DMS 273 (cell line): Measurements from ENCODE around the gene OCSTAMP.

Experiments
- DNase-seq: peaks from one replicate; lab custom pipeline; 2025; ENCODE audit not compliant: unreplicated experiment; lab: John Stamatoyannopoulos, UW

OCSTAMP gene

DNA sequence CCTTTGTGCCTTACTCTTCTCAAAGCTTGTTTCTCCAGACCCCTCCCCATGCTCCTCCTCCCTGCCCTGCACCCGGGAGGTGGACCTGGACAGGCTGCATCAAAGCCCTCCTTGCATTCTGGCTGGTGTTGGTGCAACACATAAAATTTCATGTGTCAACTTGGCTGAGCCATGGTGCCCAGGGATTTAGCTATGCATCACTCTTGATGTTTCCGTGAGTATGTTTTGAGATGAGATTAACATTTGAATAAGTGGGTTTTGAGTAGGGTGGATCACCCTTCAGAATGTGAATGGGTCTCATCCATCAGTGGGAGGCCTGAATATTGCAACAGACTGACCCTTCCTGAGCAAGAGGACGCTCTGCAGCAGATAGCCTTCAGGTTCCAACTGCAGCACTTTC lies 4.4 kb upstream of the OCSTAMP start:
- DNase-seq = no peak

DNA sequence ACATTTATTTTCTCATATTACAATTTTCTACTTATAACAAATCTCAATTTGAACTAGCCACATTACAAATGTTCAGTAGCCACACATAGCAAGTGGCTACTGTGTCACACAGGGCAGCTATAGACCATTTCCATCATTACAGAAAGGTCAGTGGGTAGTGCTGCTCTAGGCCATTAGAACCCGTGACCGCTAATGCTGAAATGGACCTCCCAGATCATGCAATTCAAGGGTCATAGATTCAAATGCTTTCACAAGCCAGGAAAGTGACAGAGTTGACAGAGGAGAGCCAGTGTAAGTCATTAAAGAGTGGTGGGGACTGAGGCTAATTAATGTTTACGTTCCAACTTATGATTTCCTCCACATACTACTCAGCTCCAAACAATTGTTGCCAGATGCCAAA lies 3.5 kb upstream of the OCSTAMP start:
- no peak for DNase-seq

DNA sequence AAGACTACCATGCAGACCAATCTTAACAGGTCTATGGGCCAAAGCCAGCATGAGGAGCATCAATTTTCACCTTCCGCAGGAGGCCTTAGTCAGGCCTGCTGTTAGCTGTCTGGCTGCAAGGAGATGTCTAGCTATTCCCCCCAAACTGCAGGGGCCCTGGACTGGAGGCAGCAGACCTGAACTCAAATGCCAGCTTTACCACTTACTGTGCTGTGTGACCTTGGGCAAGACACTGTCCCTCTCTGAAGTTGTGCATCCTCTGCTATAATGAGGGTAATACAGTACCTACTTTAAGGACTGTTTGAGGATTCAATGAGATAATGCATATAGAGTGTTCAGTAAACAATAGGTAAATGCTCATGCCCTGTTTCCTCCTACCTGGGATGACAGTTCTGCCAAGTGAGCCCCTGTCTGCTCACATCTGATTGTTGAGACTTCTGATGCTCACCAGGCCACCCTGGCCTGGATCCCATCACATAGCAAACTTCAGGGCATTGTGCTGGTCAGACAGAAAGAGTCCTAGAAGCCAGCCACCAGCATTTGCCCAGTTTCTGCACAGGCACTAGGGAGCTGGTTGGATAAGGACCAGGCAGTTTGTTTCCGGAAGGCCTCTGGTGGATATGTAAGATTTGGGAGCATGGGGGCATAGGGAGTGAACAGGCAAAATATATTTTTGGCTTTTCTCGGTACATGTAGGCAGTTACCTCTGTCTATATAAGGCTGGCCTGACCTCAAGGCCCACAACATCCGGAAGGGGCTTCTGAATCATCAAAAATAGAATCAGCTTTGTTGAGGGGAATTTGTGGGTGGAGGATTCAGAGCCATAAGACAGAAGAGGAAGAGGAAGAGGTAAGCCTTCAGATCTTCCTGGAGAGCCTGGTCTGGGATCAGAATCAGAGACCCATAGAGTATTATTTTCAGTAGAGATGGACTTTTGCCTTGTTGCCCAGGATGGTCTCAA lies 2.3 kb upstream of the OCSTAMP start:
- DNase-seq = no peak

DNA sequence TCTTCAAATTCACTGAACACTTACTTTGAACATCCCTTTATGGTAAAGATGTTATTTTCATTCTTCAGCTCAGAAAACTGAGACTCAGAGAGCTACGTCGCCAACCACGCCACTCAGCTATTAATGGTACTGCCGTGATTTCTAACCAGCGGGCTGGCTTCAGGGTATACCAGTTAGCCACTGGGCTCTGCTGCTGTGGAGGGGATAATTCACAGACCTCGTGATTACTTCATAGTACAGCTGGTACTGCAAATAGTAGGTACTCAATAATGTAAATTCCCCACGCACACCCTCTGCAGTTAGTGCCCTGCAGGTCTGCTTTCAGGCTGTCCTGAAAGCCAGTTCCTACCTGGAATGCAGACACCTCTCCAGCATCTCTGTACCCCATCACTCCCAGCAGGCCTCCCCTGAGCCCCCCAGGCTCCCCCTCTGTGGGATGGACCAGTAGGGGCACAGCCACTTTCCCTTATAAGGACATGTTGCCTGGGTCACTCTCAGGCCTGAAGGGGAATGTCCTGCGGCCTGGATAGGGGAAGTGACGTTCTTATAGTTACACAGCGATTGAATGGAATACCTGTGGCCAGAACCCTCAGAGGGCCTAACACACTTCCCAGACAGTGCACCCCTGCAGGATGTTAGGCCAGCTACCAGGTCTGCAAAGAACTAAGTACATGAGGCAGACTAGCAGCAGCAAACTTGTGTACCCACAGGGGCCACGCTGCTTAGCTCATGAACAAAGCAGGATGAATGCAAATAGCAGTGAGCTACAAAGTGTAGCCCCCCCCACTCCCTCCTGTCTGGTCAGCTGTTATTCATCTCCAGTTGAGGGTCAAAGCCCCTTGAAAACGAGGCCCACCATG lies 1.3 kb upstream of the OCSTAMP start:
- no peak for DNase-seq

DNA sequence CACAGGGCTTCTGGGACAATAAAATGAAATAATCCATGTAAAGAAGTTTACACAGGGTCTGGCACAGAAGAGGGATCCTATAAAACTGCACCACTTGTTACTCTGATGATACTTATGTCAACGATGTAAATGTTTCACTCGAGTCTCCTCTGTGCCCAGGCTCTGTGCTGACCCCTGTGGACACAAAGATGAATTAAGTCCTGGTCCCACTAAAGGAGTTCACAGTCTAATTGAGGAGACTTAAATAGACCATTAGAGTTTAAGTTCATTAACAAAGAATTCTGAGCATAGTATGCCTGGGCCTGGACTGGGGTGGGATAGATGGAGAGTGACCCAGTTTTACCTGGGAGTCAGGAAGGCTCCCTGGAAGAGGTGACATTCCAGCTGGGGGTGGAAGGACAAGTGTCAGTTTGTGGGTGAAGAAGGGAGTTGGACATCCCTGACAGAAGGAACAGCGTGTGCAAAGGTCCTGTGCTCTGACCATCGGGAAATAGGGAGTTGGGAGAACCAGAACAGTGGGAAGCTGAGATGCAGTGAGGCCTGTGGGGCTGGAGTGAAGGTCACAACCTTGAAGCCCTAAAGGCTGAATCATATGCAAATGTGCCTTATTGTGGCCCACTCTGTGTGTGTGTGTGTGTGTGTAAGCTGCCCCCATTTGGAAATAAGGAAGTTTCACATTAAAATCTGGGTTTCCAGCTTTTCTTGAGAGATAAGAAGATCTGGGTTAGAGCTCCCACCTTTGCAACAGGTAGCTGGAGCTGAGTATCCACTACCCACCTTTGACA lies 1.1 kb downstream of the OCSTAMP start:
- no peak for DNase-seq

DNA sequence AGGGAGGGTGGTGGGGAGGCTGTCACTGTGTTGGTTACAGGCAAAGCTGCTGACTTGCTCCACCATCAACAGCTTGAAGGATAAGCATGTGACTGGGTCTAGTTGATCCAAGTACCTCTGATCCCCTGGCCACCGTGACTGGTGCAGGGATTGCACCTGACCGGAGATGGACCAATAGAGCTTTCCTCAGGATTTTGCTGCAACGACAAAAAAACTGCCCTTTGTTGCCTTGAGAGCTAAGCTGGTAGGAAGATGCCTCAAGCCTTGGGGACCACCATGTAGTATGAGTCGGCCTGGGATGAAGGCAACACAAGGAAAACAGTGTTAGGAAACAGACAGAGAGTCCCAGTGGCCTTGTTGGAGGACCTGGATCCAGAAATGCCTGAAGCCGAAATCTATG lies 1.8 kb downstream of the OCSTAMP start:
- no peak for DNase-seq

DNA sequence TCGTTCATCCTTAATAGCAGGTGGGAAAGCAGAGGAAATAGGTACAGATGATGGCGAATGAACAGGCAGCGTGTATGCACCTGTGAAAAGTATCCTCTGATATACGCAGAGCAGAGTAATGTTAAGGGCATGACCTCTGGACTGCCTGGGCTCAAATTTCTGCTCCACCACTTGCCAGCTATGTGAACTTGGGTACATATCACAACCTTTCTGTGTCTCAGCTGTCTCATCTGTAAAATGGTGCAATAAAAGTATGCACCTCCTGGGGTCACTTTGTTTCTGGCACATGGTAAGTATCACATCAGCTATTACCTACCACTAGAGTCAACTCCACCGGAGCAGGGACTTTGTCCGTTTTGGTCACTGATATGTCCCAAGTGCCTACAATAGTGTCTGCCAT lies 2.5 kb downstream of the OCSTAMP start:
- no peak for DNase-seq

DNA sequence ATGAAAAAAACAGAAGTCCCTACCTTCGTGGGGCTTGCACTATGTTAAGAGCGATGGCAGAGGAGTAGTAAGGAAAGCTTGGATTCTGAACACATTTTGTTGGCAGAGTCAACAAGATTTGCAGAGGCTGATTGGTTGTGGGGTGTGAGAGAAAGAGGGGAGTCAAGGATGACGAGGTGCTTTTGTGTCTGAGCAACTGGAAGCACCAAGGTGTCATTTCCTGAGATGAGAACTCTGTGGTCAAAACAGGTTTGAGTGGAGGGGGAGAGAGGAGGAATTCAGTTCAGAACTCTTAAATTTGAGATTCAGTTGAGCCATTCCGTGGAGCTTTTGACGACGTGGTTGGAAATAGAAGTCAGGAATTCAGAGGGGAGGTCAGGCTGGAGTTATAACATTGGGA lies 3.5 kb downstream of the OCSTAMP start:
- DNase-seq = no peak

DNA sequence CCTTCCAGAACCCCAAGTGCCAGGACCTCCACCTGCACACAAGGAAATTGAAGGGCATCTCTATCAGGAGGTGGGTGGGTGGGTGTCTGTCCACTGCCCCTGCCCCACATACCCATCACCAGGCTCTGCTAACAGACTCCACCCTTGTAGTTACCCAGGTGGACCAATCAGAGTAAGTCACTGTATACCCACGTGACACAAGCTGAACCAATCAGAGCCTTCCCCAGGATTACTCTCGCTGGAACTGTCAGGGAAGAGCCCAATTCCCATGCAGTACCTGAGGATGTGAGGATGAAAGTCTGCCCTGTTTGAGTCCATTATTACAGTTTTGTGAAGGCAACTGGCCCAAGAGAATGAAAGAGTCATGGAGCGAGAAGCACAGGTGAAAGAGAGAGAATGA lies 4.2 kb downstream of the OCSTAMP start:
- no peak for DNase-seq

DNA sequence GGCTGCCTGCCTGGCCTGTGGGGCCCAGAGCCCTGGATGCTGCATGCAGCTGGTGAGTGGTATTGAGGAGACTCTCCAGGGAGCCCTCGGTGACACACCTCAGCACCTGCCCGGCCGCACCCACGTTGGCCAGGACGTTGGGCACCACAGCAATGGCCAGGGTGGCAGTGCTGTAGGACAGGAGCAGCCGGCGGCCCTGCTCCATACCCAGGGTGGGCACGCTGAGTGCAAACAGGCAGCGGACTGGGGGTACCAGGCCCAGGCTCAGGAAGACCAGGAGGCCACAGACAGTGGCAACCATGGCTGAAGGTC lies 4.7 kb downstream of the OCSTAMP start:
- DNase-seq = no peak

DNA sequence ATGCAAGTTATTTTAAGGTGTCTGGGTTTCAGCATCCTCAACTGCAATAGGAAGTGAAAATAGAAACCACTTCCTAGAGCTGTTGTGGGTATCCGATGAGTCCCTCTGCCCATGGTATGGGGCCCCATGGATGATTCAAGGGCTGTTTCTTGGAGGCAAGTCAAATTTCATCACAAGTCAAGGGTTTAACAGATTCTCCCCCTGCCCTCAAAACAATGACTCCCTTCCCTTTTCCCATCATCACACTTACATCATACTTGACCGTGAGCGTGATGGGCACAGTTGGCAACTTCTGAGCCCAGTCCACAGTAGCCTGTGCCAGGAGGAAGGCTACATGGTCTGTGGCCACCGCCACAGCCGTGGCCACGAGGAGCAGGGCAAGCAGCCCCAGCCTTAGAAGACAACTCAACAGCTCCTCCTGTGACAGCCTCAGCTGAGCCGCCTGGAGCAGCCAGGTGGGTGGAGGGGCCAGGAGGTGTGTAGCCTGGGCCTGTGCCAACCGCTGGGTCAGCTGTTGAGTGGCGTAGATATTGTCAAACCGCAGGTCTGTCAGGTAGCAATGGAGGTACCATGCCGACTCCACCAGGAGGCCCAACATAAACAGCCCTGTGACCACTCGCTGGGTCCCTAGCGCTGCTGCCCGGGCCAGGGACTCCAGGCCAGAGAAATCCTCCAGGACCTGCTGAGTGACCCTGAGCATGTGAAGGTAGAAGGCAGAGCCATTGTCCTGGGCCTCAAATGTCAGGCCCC lies 5.2 kb downstream of the OCSTAMP start:
- no peak for DNase-seq

DNA sequence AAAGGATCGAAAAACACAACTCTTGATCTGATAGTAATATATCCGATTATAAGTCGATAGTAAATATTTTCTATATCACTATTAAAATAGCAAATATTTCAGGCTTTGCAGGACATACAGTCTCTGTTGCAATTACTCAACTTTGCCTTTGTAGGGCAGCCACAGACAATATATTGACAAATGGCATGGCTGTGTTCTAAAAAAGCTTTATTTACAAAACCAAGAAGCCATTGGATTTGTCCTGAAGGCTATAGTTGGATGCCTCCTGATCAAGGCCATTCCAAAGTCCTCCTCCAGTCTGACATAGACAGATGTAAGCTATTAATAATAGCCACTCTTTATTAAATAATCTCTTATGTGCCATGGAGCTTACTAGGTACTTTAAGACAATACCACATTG lies 5.9 kb downstream of the OCSTAMP start:
- no peak for DNase-seq

DNA sequence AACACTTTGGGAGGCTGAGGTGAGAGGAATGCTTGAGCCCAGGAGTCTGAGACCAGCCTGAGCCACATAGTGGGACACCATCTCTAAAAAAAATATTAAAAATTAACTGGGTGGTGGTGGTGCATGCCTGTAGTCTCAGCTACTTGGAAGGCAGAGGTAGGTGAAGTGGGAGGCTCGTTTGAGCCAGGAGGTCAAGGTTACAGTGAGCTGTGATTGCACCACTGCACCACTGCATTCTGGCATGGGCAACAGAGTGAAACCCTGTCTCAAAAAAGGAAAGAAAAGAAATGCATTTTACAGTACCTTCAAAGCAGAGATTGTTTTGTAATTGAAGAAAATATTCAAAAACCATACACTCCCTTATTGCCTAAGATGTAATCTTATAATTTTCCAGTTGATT lies 6.5 kb downstream of the OCSTAMP start:
- DNase-seq = no peak

DNA sequence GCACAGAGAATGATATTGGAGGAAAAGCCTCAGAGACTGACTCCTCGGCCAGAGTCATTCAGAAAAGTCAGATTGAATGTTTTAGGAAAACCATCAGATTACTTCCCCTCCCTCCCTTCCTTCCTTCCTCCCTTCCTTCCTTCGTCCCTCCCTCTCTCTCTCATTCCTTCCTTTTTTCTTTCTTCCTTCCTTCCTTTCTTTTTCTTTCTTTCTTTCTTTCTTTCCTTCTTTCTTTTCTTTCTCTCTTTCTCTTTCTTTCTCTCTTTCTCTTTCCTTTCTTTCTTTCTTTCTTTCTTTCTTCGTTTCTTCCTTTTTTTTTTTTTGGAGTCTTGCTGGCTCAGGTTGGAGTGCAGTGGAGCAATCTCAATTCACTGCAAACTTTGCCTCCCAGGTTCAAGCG lies 7.4 kb downstream of the OCSTAMP start:
- no peak for DNase-seq

DNA sequence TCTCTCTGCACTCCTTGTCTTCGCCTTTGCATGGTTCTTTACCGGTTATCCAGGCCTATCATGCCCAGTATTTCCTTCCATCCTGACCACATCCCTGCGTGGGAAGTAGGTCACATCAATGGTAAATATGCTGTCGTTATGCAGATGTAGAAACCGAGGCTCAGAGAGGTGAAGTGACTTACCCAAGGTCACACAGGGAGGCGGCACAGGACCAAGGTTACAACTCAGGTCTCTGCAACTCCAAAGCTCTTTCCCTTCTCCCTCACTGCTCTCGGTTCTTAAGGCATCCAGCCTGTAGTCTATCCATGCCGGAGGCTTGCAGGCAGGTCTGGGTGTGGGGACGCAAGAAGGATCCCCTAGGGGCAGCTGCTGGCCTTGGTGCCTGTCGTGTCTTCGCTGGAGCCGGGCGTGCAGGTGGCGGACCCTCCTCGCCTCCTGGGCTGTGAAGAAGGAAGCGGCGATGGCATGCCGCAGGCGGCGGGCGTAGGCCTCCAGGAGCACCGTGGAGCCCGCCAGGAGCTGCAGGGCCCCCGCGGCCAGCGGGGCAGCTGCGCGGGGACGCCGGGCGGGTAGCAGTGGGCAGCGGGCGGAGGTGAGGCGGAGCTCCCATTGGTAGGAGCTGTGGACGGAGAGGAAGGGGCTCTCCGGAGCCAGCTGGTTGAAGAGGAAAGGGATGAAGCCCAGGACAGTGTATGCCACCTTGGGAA lies 9.1 kb downstream of the OCSTAMP start:
- DNase-seq = no peak

DNA sequence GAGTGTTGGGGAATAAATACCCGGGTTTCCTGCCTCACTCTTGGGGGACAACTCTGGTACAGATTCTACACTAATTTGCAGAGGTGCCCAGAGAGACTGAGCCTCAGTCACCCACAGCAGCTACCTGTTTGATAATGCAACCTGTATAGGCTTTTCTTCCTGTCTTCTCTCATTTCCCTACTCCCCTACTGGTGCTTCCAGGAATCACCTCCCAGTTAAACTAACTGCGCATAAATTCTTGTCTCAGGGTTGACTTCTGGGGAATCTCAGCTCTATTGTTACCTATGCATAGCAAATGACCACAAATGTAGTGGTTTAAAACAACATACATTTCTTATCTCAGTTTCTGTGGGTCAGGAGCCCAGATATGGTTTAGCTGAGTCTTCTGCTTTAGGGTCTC lies 11.3 kb downstream of the OCSTAMP start:
- no peak for DNase-seq

DNA sequence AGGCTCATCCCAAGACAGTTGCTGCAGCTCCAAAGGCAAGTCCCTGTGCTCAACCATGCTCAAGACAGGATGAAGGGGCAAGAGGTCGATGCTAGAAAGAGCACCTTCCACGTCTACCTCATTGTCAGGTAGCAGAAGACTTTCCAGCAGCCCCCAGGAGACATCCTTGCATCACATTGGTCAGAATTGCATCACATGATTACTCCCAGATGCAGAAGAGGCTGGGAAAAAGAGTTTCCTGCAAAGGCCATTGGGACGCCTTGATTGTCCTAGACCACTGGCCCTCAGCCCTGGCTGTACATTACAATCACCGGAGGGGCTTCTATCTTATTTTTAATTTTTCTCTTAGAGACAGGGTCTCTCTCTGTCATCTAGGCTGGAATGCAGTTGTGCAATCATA lies 19.8 kb downstream of the OCSTAMP start:
- DNase-seq = no peak

DNA sequence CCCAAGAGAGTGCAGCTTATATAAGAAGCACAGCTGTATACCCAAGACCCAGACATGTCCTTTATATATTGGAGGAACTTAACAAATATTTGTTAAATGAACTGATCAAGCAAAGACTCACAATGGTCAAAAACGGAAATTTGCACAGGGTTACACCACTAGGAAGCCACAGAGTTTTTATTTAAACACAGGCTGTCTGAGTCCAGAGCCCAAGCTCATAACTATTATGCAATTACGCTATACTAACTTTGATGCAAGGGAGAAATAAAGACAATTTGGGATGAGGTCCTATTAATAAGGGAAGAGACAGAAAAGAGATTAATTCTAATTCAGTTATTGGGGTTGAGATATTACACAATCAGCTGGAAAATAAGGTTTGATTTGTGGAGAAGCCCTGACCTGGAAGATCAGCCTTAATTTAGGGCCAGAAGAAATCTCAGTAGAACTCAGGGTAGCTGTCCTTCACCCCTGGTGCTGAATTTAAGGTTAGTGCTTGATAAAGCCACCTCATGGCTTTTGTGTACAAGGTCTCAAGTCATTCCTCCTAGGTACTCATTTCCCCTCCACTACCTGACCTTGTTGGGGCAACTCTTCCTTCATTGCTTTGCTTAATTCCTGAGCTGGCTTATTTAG lies 26.6 kb downstream of the OCSTAMP start:
- no peak for DNase-seq

DNA sequence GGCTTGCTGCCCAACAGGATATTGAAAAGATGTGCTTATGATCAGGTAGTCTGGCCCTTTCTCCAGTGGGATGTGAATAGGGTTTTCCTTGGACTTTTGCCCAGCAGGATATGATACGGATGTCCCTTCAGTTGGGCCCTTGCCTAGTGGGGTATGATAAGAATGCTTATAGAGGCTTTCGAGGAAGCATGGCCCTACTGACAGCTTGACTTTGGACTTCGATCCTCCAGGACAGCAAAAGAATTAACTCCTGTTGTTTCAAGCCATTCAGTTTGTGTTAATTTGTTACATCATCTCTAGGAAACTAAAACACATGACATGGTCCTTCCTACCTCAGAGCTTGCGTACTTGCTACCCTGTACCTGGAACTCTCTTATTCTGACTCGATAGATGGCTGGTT lies 27.3 kb downstream of the OCSTAMP start:
- DNase-seq = no peak
